ENCODE measurements around the gene SIK1. TPM values are rescaled to one million over a fixed set of nuclear protein-coding genes. Genes with fewer than 3 reads are reported as not detected.
"Not testable (repeated sequence)": the region's sequence is repeated elsewhere in the genome, so short reads cannot be mapped to it uniquely, and the experiment has no call there.

The SIK1 gene
- total RNA-seq, 1 experiment from 2014 or later = 5.7 TPM

- not testable (repeated sequence) for H3K27ac Mint-ChIP-seq; H3K79me2 ChIP-seq (ENCODE audit: insufficient read depth, low read length); H2AK5ac ChIP-seq (ENCODE audit: insufficient read length, low read length); H2AFZ ChIP-seq (ENCODE audit: low read length); H3K14ac ChIP-seq (ENCODE audit: insufficient read depth, low read length); H2BK120ac ChIP-seq (ENCODE audit: low read depth, low read length, poor library complexity, severe bottlenecking); H3K18ac ChIP-seq (ENCODE audit: insufficient read length, low read depth, low read length); H3K4me1 Mint-ChIP-seq; H2BK5ac ChIP-seq (ENCODE audit: insufficient read length, low read length); H3K4me3 Mint-ChIP-seq; H3K23ac ChIP-seq (ENCODE audit: insufficient read length, low read depth, low read length); H3K4ac ChIP-seq (ENCODE audit: low read depth, low read length); H3K4me1 ChIP-seq (ENCODE audit: insufficient read depth, low read length); H3K9me3 Mint-ChIP-seq; H3K79me1 ChIP-seq (ENCODE audit: insufficient read depth, low read depth, low read length, poor library complexity, severe bottlenecking); H3K4me2 ChIP-seq (ENCODE audit: insufficient read depth, insufficient read length, low read length); H3K23me2 ChIP-seq (ENCODE audit: insufficient read length, low read depth, low read length, poor library complexity, severe bottlenecking); H2BK15ac ChIP-seq (ENCODE audit: low read depth, low read length); H4K5ac ChIP-seq (ENCODE audit: insufficient read length, low read depth, low read length); DNase-seq; H4K8ac ChIP-seq (replicated peaks; ENCODE audit: insufficient read length, low read depth, low read length); H2BK20ac ChIP-seq (ENCODE audit: low read depth, low read length, poor library complexity, severe bottlenecking); H3K36me3 Mint-ChIP-seq (ENCODE audit: insufficient read depth in 1 of 3, low read depth in 3 of 3); H4K20me1 ChIP-seq (ENCODE audit: control insufficient read depth, insufficient read depth, insufficient read length); H3K27me3 ChIP-seq (ENCODE audit: insufficient read depth, low read length); H3K9ac ChIP-seq (ENCODE audit: extremely low read depth, insufficient read length, low read length); H4K91ac ChIP-seq (ENCODE audit: insufficient read length, low read depth, low read length); H2BK12ac ChIP-seq (ENCODE audit: insufficient read length, low read depth, low read length); H3K56ac ChIP-seq (ENCODE audit: insufficient read length, low read depth, low read length); H3K27me3 Mint-ChIP-seq (ENCODE audit: low read depth); H3K9me3 ChIP-seq (ENCODE audit: control insufficient read depth, low read depth, low read length); H3K27ac ChIP-seq (ENCODE audit: insufficient read length, low read depth, low read length); H3T11ph ChIP-seq (ENCODE audit: low read length)
- WGBS (ENCODE audit: extremely low coverage, insufficient read length, low lambda C conversion rate) = no CpG with 5 or more reads among the region's 22 CpGs
Observed at GRCh38 chr21:43403651-43404430, 23.1 kb downstream of the SIK1 start.

- not testable (repeated sequence) for H4K8ac ChIP-seq (replicated peaks; ENCODE audit: insufficient read length, low read depth, low read length); H3K4me3 Mint-ChIP-seq; H2AK5ac ChIP-seq (ENCODE audit: insufficient read length, low read length); H3K9me3 ChIP-seq (ENCODE audit: control insufficient read depth, low read depth, low read length); H3K4me1 ChIP-seq (ENCODE audit: insufficient read depth, low read length); H4K5ac ChIP-seq (ENCODE audit: insufficient read length, low read depth, low read length); H3K79me1 ChIP-seq (ENCODE audit: insufficient read depth, low read depth, low read length, poor library complexity, severe bottlenecking); H3K36me3 Mint-ChIP-seq (ENCODE audit: insufficient read depth in 1 of 3, low read depth in 3 of 3); H2BK5ac ChIP-seq (ENCODE audit: insufficient read length, low read length); H2AFZ ChIP-seq (ENCODE audit: low read length); H2BK15ac ChIP-seq (ENCODE audit: low read depth, low read length); H3K4ac ChIP-seq (ENCODE audit: low read depth, low read length); H3K79me2 ChIP-seq (ENCODE audit: insufficient read depth, low read length); H3K18ac ChIP-seq (ENCODE audit: insufficient read length, low read depth, low read length); H2BK120ac ChIP-seq (ENCODE audit: low read depth, low read length, poor library complexity, severe bottlenecking); H4K91ac ChIP-seq (ENCODE audit: insufficient read length, low read depth, low read length); H3T11ph ChIP-seq (ENCODE audit: low read length); H2BK12ac ChIP-seq (ENCODE audit: insufficient read length, low read depth, low read length); H3K4me1 Mint-ChIP-seq; H3K9me3 Mint-ChIP-seq; H3K4me2 ChIP-seq (ENCODE audit: insufficient read depth, insufficient read length, low read length); DNase-seq; H2BK20ac ChIP-seq (ENCODE audit: low read depth, low read length, poor library complexity, severe bottlenecking); H3K14ac ChIP-seq (ENCODE audit: insufficient read depth, low read length); H3K9ac ChIP-seq (ENCODE audit: extremely low read depth, insufficient read length, low read length); H3K27ac ChIP-seq (ENCODE audit: insufficient read length, low read depth, low read length); H3K27ac Mint-ChIP-seq; H3K27me3 Mint-ChIP-seq (ENCODE audit: low read depth); H3K23me2 ChIP-seq (ENCODE audit: insufficient read length, low read depth, low read length, poor library complexity, severe bottlenecking); H3K23ac ChIP-seq (ENCODE audit: insufficient read length, low read depth, low read length); H3K56ac ChIP-seq (ENCODE audit: insufficient read length, low read depth, low read length); H4K20me1 ChIP-seq (ENCODE audit: control insufficient read depth, insufficient read depth, insufficient read length); H3K27me3 ChIP-seq (ENCODE audit: insufficient read depth, low read length)
- no CpG with 5 or more reads among the region's 11 CpGs for WGBS (ENCODE audit: extremely low coverage, insufficient read length, low lambda C conversion rate)
Observed at GRCh38 chr21:43401125-43401524, 25.8 kb downstream of the SIK1 start.

All from H9 (cell line).